SHP77 treated with DMSO at 0.1 percent for 48 hours (cell line): Measurements from ENCODE around the gene RTL9.
"Not testable (repeated sequence)": the region's sequence is repeated elsewhere in the genome, so short reads cannot be mapped to it uniquely, and the experiment has no call there.

Source experiments
- DNase-seq: peaks from one replicate; lab custom pipeline; 2025; lab: John Stamatoyannopoulos, UW

RTL9 gene

DNA sequence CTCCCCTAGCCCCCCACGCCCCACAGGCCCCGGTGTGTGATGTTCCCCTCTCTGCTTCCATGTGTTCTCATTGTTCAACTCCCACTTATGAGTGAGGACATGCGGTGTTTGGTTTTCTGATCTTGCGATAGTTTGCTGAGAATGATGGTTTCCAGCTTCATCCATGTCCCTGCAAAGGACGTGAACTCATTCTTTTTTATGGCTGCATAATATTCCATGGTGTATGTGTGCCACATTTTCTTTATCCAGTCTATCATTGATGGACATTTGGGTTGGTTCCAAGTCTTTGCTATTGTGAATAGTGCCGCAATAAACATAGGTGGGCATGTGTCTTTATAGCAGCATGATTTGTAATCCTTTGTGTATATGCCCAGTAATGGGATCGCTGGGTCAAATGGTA lies 47.6 kb downstream of the RTL9 start:
- not testable (repeated sequence) for DNase-seq

DNA sequence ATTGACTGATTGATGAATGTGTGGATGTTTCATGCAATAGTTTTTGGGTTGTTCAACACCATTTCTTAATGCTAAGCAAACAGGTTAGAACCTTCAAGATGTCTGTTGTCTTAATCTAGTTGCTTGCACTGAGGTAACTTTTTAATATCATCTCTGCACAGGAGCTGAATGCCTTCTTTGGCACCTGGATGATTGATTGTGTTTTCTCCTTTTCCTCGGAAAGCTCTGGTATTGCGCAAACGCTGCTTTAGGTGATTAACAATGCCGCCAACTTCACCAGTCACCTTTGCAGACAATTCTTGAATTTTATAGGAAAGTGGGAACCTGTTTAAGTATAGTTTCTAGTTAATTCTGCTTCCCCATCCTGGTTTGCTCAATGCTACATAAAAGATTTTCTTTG lies 48.2 kb downstream of the RTL9 start:
- no peak for DNase-seq

DNA sequence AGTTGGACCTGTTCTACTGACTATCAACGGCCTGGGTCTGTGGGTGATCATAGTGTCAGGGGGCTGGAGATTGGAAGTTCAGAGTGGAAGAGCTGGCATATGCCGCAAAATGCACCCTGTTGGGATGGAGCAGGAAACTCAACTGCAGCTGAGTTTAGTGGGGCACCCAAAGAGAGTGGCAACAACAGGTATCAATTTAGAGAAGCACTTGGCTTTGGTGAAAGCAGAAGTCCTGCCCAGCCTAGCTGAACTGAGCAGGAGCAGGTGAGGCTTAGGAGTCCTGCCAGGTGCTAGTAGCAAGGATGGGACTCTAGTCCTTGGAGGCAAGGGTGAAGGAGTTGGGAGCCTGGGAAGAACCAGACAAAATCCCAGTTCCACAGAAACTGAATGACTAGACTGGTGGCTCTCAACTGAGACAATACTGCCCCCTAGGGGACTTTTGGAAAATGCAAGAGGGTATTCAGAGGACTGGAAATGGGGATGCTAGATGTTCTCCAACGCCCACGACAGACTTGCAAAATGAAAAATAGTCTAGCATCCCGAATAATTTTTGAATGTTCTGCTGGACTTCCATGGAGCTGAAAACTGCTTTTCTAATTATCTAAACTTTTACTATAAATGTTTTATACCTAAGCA lies 49.4 kb downstream of the RTL9 start:
- DNase-seq = no peak
